AG04449 (cell line): Measurements from ENCODE around the gene CCM2L.
"Not testable (repeated sequence)": the region's sequence is repeated elsewhere in the genome, so short reads cannot be mapped to it uniquely, and the experiment has no call there.

ENCODE experiments used
- CTCF ChIA-PET: fragments of 350-600 bp; formaldehyde crosslinking; extraction: SDS; loops from one replicate; lab custom pipeline; 2021; ENCODE audit warnings: antibody characterized with exemption; lab: Yijun Ruan, JAX
- POLR2A ChIA-PET: fragments of 400-600, 350-600 bp; formaldehyde crosslinking; extraction: SDS; loops from one replicate; lab custom pipeline; 2020; ENCODE audit warnings: antibody characterized with exemption, inconsistent platforms; lab: Yijun Ruan, JAX
- DNase-seq: peaks from one replicate; pipeline ENCODE4 v3.0.0-alpha.2; 2010; ENCODE audit warnings: low read depth, low spot score
- H3K4me3 ChIP-seq: 2 replicates; pipeline ENCODE4 v1.5.1; 2011; ENCODE audit warnings: low read depth, mild to moderate bottlenecking, control low read depth, low read length
- CTCF ChIP-seq: IDR thresholded peaks from one replicate; pipeline ENCODE4 v1.5.1; 2011; ENCODE audit warnings: mild to moderate bottlenecking, moderate library complexity, low read length, control low read depth, inconsistent platforms; ENCODE audit not compliant: insufficient read depth; ENCODE audit errors: missing control alignments

CCM2L gene

GRCh38 chr20:32027643-32028042 is 17.4 kb downstream of the CCM2L start:
- POLR2A ChIA-PET = no interaction called here
- no peak for TF ChIP-seq CTCF
- H3K4me3 ChIP-seq = no peak overlapping the region
- no peak for DNase-seq
- CTCF ChIA-PET = interaction anchor here (1.0 to 7.1 kb wide), 4 partner anchors 8 to 204 kb away, joined by 3 to 118 read pairs (median 35); no protein-coding TSS in a partner anchor

- POLR2A ChIA-PET = no interaction called here
- H3K4me3 ChIP-seq = no peak overlapping the region
- CTCF ChIA-PET = interaction anchor here (1.3 to 10.4 kb wide), 8 partner anchors 7 to 208 kb away, joined by 3 to 224 read pairs (median 56); partner anchors contain the start of gene MYLK2
- DNase-seq = no peak
- no peak for TF ChIP-seq CTCF
Observed at GRCh38 chr20:32028647-32029372, 18.6 kb downstream of the CCM2L start.

GRCh38 chr20:32029561-32029960 is 19.3 kb downstream of the CCM2L start:
- POLR2A ChIA-PET = no interaction called here

GRCh38 chr20:32031007-32031958 is 21.0 kb downstream of the CCM2L start:
- DNase-seq = peak; percentile 17
- ChIA-PET CTCF (interaction anchor here (0.7 to 10.4 kb wide), 51 partner anchors 10 to 309 kb away, joined by 3 to 224 read pairs (median 5); partner anchors contain the start of genes BCL2L1, FOXS1, MYLK2 and PDRG1), POLR2A (no interaction called here)
- peak overlapping the region; percentile 30 for H3K4me3 ChIP-seq
- peak; percentile 62 for TF ChIP-seq CTCF

More at GRCh38 chr20:32029561-32029960, 19.3 kb downstream of the CCM2L start:
- no peak overlapping the region for H3K4me3 ChIP-seq
- TF ChIP-seq CTCF = no peak
- no peak for DNase-seq
- CTCF ChIA-PET = interaction anchor here (0.7 to 10.4 kb wide), 13 partner anchors 8 to 209 kb away, joined by 3 to 224 read pairs (median 15); partner anchors contain the start of gene MYLK2

GRCh38 chr20:32033316-32033715 is 23.1 kb downstream of the CCM2L start:
- no peak for DNase-seq
- TF ChIP-seq CTCF = no peak
- ChIA-PET CTCF (interaction anchor here (0.8 to 10.4 kb wide), 11 partner anchors 12 to 212 kb away, joined by 3 to 224 read pairs (median 10); partner anchors contain the start of genes MYLK2 and PDRG1), POLR2A (no interaction called here)
- H3K4me3 ChIP-seq = no peak overlapping the region

GRCh38 chr20:32033721-32034120 is 23.5 kb downstream of the CCM2L start:
- POLR2A ChIA-PET, DNase-seq, H3K4me3 ChIP-seq: not testable (repeated sequence)
- CTCF ChIA-PET = interaction anchor here (0.8 to 10.4 kb wide), 11 partner anchors 12 to 213 kb away, joined by 3 to 224 read pairs (median 8); partner anchors contain the start of gene MYLK2
